Calu3 (cell line): ENCODE data around the gene IQSEC3. TPM values are rescaled to one million over a fixed set of nuclear protein-coding genes. Genes with fewer than 3 reads are reported as not detected.
"Not testable (repeated sequence)": the region's sequence is repeated elsewhere in the genome, so short reads cannot be mapped to it uniquely, and the experiment has no call there.

Experiments
- BruUV-seq: library from RNA; stranded (reverse); fragments of 400-500 nt; replicated peaks from 2 replicates; lab custom pipeline; 2021; lab: Mats Ljungman, UMichigan
- CTCF ChIA-PET: fragments of 300-600 bp; sonication (Branson Sonifier 250); formaldehyde crosslinking; loops from one replicate; lab custom pipeline; 2022; ENCODE audit warnings: antibody characterized with exemption; lab: Charles Lee
- DNase-seq: peaks from one replicate; pipeline ENCODE4 v3.0.0; 2022
- H3K27ac Mint-ChIP-seq: one replicate; pipeline ENCODE4 v1.8.0; 2022; ENCODE audit warnings: mixed read lengths; ENCODE audit not compliant: unreplicated experiment
- H3K27me3 Mint-ChIP-seq: one replicate; pipeline ENCODE4 v1.8.0; 2022; ENCODE audit warnings: mixed read lengths; ENCODE audit not compliant: unreplicated experiment
- H3K36me3 Mint-ChIP-seq: one replicate; pipeline ENCODE4 v1.8.0; 2022; ENCODE audit warnings: mild to moderate bottlenecking, moderate library complexity, mixed read lengths; ENCODE audit not compliant: insufficient read depth, unreplicated experiment
- H3K4me1 Mint-ChIP-seq: one replicate; pipeline ENCODE4 v1.8.0; 2022; ENCODE audit warnings: mild to moderate bottlenecking, low read depth, mixed read lengths; ENCODE audit not compliant: unreplicated experiment
- H3K4me3 Mint-ChIP-seq: one replicate; pipeline ENCODE4 v1.8.0; 2022; ENCODE audit warnings: mild to moderate bottlenecking, low read depth, moderate library complexity, mixed read lengths; ENCODE audit not compliant: unreplicated experiment
- H3K9me3 Mint-ChIP-seq: one replicate; pipeline ENCODE4 v1.8.0; 2022; ENCODE audit warnings: low read depth, mixed read lengths; ENCODE audit not compliant: unreplicated experiment
- CTCF ChIP-seq: fragments of 200-600 bp; IDR thresholded peaks from one replicate; pipeline ENCODE4 v1.8.0; 2022; ENCODE audit warnings: antibody characterized with exemption; ENCODE audit not compliant: unreplicated experiment
- intact Hi-C: fragments of 100-400 bp; cut with micrococcal nuclease; formaldehyde crosslinking; loops from one replicate; pipeline ENCODE4 v1.10.0; 2022; ENCODE audit not compliant: unreplicated experiment
- total RNA-seq: library from RNA; stranded (reverse); gene quantifications from 2 replicates; pipeline ENCODE4 v1.2.3, GENCODE V29; 2022

Gene IQSEC3
- total RNA-seq, 1 experiment from 2014 or later = not detected

DNA sequence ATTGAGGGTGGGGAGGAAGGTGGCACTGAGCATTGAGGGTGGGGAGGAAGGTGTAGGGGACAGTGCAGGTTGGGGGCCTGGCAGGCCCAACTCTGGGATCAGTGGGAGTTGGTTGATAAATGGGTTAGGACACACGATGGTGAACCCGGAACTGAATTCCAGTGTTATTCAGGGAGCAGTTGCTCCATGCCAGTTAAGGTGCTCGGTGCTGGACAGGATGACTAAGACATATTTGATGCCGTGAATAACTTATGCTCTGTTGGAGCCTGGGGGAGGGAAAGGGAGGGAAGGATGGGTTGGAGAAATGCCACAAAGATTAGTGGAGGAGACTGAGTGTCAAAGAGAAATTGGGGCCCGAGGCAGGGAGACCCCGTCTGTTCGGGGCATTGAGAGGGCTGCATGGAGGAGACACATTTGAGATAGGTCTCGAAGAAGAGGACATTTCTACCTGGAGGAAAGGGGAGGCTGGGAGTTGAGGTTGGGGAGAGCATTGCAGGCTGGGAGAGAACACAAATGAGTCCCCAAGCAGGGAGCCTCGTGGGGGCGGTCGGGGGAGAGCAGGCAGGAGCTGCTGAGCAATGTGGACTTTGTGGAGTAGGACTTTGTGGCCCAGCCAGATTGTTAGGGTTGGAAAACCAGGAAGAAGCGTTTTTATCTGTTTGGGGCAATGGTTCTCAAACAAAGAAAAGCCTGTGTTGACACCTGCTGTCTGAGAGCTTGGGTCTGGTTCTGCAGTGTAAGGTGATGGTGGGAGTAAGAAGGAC lies 65.3 kb downstream of the IQSEC3 start:
- peak; percentile 23 for DNase-seq
- Mint-ChIP-seq H3K4me3 (no peak overlapping the region), H3K36me3 (no peaks in the 10 kb centered on the region), H3K27me3 (peaks cover 40% of the 10 kb centered on the region), H3K9me3 (peaks cover 3% of the 10 kb centered on the region), H3K27ac (peak overlapping the region; percentile 42), H3K4me1 (peaks cover 11% of the 10 kb centered on the region)
- intact Hi-C loops = no loop called here
- no TSS peak for BruUV-seq
- CTCF ChIA-PET = no interaction called here
- TF ChIP-seq CTCF = no peak

DNA sequence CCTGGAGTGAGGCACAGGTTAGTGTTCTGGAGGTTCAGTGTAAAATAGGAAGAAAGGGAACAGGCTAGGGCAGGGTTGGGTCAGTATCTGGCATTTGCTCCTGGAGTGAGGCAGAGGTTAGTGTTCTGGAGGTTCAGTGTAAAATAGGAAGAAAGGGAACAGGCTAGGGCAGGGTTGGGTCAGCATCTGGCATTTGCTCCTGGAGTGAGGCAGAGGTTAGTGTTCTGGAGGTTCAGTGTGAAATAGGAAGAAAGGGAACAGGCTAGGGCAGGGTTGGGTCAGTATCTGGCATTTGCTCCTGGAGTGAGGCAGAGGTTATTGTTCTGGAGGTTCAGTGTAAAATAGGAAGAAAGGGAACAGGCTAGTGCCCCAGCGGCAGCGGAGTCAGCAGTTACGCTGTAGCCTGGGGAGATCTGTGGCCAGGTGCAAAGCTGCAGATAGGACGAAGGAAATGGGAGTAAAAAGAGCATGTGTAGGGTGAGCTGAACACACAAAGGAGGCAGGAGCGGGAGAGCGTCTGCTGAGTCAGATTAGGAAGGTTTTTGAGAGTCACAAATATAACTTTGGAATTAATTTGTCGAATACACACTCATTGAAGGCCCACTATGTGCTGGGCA lies 67.2 kb downstream of the IQSEC3 start:
- CTCF ChIA-PET = not testable (repeated sequence)

GRCh38 chr12:135138-135537 lies 68.6 kb downstream of the IQSEC3 start:
- Mint-ChIP-seq H3K36me3 (no peaks in the 10 kb centered on the region), H3K27me3 (peaks cover 35% of the 10 kb centered on the region), H3K27ac (no peak overlapping the region), H3K4me1 (peaks cover 11% of the 10 kb centered on the region), H3K4me3 (no peak overlapping the region), H3K9me3 (peaks cover 3% of the 10 kb centered on the region)
- no TSS peak for BruUV-seq
- CTCF ChIA-PET = interaction anchor here (0.5 kb wide), 1 partner anchor 9 kb away, joined by 3 read pairs; no protein-coding TSS in a partner anchor
- no peak for TF ChIP-seq CTCF
- DNase-seq = no peak
- intact Hi-C loops = no loop called here

More for the DNA sequence above, 67.2 kb downstream of the IQSEC3 start:
- DNase-seq, H3K36me3 Mint-ChIP-seq, intact Hi-C loops, H3K9me3 Mint-ChIP-seq, BruUV-seq, H3K27ac Mint-ChIP-seq, H3K4me3 Mint-ChIP-seq: not testable (repeated sequence)
- H3K27me3 Mint-ChIP-seq = peaks cover 32% of the 10 kb centered on the region
- H3K4me1 Mint-ChIP-seq = peaks cover 11% of the 10 kb centered on the region

DNA sequence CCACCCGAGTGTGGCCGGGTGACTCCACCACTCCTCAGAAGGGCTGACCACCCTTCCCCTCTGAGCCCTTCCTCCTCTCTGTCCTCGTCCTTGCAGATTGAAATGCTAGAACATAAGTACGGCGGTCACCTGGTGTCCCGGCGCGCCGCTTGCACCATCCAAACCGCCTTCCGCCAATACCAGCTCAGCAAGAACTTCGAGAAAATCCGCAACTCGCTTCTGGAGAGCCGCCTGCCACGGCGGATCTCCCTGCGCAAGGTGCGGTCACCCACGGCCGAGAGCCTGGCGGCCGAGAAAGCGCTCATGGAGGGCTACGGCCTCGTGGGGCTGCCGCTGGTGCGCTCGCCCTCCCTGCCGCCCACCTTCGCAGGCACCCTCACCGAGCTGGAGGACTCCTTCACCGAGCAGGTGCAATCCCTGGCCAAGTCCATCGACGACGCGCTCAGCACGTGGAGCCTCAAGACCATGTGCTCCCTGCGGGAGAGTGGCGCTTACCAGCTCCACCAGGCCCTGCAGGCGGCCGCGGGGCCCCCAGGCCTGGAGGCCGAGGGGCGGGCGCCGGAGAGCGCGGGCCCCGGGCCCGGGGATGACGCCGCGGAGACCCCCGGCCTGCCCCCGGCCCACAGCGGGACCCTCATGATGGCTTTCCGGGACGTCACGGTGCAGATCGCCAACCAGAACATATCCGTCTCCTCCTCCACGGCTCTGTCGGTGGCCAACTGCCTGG lies 71.8 kb downstream of the IQSEC3 start:
- CTCF ChIA-PET = no interaction called here
- Mint-ChIP-seq H3K27ac (no peak overlapping the region), H3K27me3 (peaks cover 56% of the 10 kb centered on the region), H3K4me3 (no peak overlapping the region), H3K36me3 (no peaks in the 10 kb centered on the region), H3K9me3 (no peaks in the 10 kb centered on the region), H3K4me1 (peaks cover under 1% of the 10 kb centered on the region)
- no TSS peak for BruUV-seq
- no peak for TF ChIP-seq CTCF
- intact Hi-C loops = no loop called here
- no peak for DNase-seq
